Lower leg skin (tissue), 4 donors: ENCODE measurements around the gene RAPGEF5. TPM values are rescaled to one million over a fixed set of nuclear protein-coding genes. Genes with fewer than 3 reads are reported as not detected.

Experiments used
- DNase-seq, 2 donors: peaks; one replicate each; pipeline ENCODE4 v3.0.0-alpha.2; 2019; ENCODE audit warnings: low spot score in 2 of 2
- H3K4me3 ChIP-seq: fragments of 200-600 bp; sonication (generic); 2 replicates; pipeline ENCODE4 v1.5.1; 2017; ENCODE audit warnings: mild to moderate bottlenecking, low read depth; ENCODE audit not compliant: poor library complexity, severe bottlenecking
- CTCF ChIP-seq, 3 donors: fragments of 450-650 bp; IDR thresholded peaks; one replicate each; pipeline ENCODE4 v1.5.1; 2016; ENCODE audit warnings: antibody characterized with exemption in 3 of 3, mild to moderate bottlenecking in 3 of 3, moderate library complexity in 2 of 3
- POLR2A ChIP-seq, 2 donors: fragments of 450-650 bp; IDR thresholded peaks; one replicate each; pipeline ENCODE4 v1.6.1; 2016 to 2017; ENCODE audit warnings: antibody characterized with exemption in 2 of 2, mild to moderate bottlenecking in 1 of 2, moderate library complexity in 1 of 2
- WGBS, 2 donors: methylation state at CpG; one replicate each; pipeline ENCODE4 v1.1.5; 2018; 5-methylcytosine and 5-hydroxymethylcytosine counted together
- intact Hi-C: fragments of 100-400 bp; cut with DNase I; formaldehyde crosslinking; loops from one replicate; pipeline ENCODE4 v1.15.0; 2023; ENCODE audit warnings: low total_unique reads
- total RNA-seq, 4 donors: library from RNA; depleted of rRNA; stranded (reverse); fragments of >200 nt; gene quantifications; one replicate each; pipeline ENCODE4 v1.1.0, GENCODE V29; 2016

RAPGEF5 gene
- total RNA-seq, 4 donors from 2014 or later, result 19.4 to 47.7 (median 25.2) TPM

GRCh38 chr7:22128528-22128920, 228.4 kb downstream of the RAPGEF5 start:
- no peak for DNase-seq
- H3K4me3 ChIP-seq, result no peak overlapping the region
- intact Hi-C loops, result no loop called here
- 94 to 95% methylated on average over 4 of the region's 4 CpGs for WGBS, 2 donors
- TF ChIP-seq CTCF (IDR thresholded peaks at IDR 0.05) (no peak), POLR2A (IDR thresholded peaks at IDR 0.05) (no peak)

- H3K4me3 ChIP-seq, result no peak overlapping the region
- WGBS, 2 donors, result 64 to 69% methylated on average over 6 of the region's 6 CpGs
- no peak for TF ChIP-seq POLR2A (IDR thresholded peaks at IDR 0.05)
- no peak for TF ChIP-seq CTCF (IDR thresholded peaks at IDR 0.05)
- DNase-seq, result no peak
- intact Hi-C loops, result no loop called here
Observed at GRCh38 chr7:22127835-22128527, 229.0 kb downstream of the RAPGEF5 start.

GRCh38 chr7:22125436-22125835, 231.5 kb downstream of the RAPGEF5 start:
- no peak for DNase-seq
- intact Hi-C loops, result no loop called here
- 65 to 68% methylated on average over 6 of the region's 6 CpGs for WGBS, 2 donors
- TF ChIP-seq CTCF (IDR thresholded peaks at IDR 0.05) (no peak), POLR2A (IDR thresholded peaks at IDR 0.05) (no peak)
- no peak overlapping the region for H3K4me3 ChIP-seq

GRCh38 chr7:22124941-22125340, 232.0 kb downstream of the RAPGEF5 start:
- intact Hi-C loops, result no loop called here
- no peak for TF ChIP-seq CTCF (IDR thresholded peaks at IDR 0.05)
- TF ChIP-seq POLR2A (IDR thresholded peaks at IDR 0.05), result no peak
- H3K4me3 ChIP-seq, result no peak overlapping the region
- no peak for DNase-seq
- WGBS, 2 donors, result 69 to 81% methylated on average over 3 of the region's 3 CpGs

- H3K4me3 ChIP-seq, result no peak overlapping the region
- WGBS, 2 donors, result 63 to 69% methylated on average over 5 of the region's 5 CpGs
- no peak for DNase-seq
- no peak for TF ChIP-seq CTCF (IDR thresholded peaks at IDR 0.05)
- TF ChIP-seq POLR2A (IDR thresholded peaks at IDR 0.05), result no peak
- intact Hi-C loops, result no loop called here
Observed at GRCh38 chr7:22123139-22123538, 233.8 kb downstream of the RAPGEF5 start.
